Stimulated activated CD8-positive, alpha-beta memory T cell treated with anti-CD3 and anti-CD28 coated beads, Interleukin-15, amount 100 ng/mL, for 4 hours (primary cell): ENCODE results near the gene HES4.
"Not testable (repeated sequence)": the region's sequence is repeated elsewhere in the genome, so short reads cannot be mapped to it uniquely, and the experiment has no call there.

Experiments used
- DNase-seq, 2 donors: peaks; one replicate each; pipeline ENCODE4 v3.0.0-alpha.2; 2020; ENCODE audit warnings: low read depth in 2 of 2

Gene HES4

GRCh38 chr1:998745-998994 is 1.2 kb downstream of the HES4 start:
- no peak for DNase-seq

DNA sequence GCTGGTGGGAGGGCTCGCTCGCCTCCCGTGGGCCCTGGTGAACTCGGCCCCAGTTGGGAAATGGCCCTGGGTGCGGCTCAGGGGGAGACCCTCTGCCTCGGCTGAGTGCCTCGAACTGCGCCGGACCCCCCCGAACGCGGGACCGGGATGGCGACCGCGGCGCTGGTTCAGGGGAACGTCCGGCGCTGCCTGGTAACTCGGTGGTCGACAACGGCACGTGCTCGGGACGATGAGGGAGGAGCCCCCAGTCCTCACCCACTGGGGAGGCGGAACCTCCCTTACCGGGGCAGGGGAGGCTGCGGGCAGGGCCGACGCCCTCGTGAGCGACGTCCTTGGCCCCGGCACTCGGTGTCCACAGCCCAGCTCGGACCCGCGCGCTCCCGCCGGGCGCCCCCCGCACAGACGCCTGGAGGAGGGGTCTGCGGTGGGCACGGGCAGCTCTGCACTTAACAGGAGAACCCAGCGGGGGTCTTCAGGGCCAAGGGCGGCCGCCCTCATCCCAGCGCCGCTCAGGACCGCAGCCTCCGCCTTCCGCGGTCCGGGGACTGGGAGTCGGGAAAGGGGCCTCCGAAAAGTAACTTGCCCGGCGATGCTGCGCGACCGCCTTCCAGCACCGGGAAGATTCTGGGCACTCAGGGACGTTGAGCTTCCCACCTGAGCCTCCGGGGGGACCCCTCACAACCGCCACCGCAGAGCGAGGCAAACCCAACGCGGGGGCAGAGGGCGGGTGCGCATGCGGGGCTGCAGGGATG is 1.7 kb downstream of the HES4 start:
- no peak for DNase-seq

- DNase-seq = no peak
Observed at GRCh38 chr1:997713-997992, 2.2 kb downstream of the HES4 start.

- no peak for DNase-seq
Observed at GRCh38 chr1:996851-997712, 2.8 kb downstream of the HES4 start.

DNA sequence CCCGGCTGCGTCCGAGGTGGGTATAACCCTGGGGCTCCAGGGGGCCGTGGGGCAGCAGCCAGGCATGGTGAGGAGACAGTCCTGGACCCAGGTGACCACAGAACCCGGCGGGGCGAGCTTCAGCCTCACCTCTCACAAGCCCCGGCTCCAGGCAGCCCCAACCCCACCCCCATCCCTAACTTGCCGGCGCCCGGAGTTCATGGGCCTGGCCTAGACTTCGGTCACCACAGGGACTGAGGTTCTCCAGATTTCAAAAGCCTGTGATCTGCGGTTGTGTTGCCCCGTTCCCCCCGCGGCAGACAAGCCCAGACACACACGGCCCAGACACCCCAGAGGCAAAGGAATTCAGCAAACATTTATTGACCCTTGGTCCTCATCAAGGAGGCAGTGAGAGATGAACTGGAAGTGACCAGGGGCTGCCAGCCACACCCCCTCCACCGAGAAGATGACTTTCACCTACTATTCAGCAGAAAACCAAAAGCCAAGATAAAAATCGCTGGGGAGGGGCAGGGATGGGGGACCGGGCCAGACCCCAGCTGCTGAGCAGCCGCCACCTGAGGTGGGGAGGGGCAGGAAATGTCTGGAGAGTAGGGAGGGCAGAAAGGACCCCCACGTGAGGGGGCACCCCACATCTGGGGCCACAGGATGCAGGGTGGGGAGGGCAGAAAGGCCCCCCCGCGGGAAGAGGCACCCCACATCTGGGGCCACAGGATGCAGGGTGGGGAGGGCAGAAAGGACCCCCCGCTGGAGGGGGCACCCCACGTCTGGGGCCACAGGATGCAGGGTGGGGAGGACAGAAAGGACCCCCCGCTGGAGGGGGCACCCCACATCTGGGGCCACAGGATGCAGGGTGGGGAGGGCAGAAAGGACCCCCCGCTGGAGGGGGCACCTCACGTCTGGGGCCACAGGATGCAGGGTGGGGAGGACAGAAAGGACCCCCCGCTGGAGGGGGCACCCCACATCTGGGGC is 3.9 kb downstream of the HES4 start:
- DNase-seq = no peak

DNA sequence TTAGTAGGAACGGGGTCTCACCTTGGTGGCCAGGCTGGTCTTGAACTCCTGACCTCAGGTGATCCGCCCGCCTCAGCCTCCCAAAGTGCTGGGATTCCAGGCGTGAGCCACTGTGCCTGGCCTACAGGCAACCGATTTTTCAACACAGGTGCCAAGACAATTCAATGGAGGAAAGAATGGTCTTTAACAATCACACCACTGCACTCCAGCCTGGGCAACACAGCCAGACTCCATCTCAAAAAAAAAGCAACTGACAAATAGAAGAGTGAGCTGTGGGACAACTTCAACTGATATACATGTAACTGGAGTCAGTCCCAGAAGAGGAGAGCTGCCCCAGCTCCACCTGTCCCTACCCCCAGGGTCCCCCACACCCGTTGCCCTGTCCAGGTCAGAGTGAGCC is 5.4 kb downstream of the HES4 start:
- not testable (repeated sequence) for DNase-seq

DNA sequence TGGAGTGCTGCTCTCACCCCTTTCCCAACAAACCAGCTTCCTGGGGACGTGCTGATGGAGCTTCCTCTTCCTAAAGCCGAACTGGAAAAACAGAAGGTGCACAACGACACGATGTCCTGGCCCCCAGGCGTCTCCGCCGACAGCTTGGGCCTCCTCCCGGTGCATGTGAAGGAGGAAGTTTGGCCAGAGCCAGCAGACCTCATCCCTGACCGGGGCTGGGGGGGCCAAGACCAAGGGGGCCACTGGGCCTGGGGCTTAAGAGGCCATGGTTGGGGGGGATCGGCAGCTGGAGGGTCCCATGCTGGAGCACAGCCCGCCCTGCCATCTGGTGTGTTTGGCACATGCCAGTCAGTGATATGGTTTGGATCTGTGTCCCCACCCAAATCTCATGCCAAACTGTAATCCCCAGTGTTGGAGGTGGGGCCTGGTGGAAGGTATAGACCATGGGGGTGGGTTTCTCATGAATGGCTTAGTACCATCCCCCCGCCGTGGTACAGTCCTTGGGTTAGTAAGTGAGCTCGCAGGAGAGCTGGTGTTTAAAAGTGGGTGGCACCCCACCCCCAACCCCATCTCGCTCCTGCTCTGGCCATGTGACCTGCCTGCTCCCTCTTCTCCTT is 6.4 kb downstream of the HES4 start:
- DNase-seq = no peak

GRCh38 chr1:992362-992761 is 7.5 kb downstream of the HES4 start:
- no peak for DNase-seq

- no peak for DNase-seq
Observed at GRCh38 chr1:991895-992294, 8.0 kb downstream of the HES4 start.

DNA sequence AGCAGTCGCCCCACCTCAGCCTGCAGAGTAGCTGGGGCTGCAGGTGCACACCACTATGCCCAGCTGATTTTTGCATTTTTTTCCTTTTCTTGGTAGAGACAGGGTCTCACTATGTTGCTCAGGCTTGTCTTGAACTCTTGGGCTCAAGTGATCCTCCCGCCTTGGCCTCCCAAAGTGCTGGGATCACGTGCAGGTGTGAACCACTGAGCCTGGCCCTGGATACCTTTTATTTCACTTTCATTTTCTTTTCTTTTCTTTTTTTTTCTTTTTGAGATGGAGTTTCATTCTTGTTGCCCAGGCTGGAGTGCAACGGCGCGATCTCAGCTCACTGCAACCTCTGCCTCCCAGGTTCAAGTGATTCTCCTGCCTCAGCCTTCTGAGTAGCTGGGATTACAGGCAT is 8.6 kb downstream of the HES4 start:
- not testable (repeated sequence) for DNase-seq

- not testable (repeated sequence) for DNase-seq
Observed at GRCh38 chr1:988061-988460, 11.8 kb downstream of the HES4 start.

DNA sequence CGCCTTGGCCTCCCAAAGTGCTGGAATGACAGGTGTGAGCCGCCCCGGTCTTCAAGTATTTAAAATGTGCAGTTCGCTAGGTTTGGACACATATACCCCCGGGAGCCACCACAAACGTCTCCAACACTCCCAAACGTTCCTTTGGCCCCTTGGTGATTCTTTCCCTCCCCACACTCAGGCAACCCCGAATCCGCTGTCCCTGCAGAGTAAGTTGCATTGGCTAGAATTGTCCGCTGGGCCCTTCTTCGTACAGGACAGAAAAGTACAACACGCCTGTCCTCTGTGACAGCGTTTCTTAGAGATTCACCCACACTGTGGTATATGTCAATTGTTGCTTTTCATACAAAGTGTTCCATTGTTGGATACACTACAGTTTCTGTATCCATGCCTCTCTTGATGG is 14.8 kb downstream of the HES4 start:
- no peak for DNase-seq

- no peak for DNase-seq
Observed at GRCh38 chr1:984476-984814, 15.5 kb downstream of the HES4 start.

GRCh38 chr1:983798-984475 is 16.0 kb downstream of the HES4 start:
- DNase-seq = no peak

GRCh38 chr1:982765-983436 is 17.0 kb downstream of the HES4 start:
- DNase-seq = no peak

DNA sequence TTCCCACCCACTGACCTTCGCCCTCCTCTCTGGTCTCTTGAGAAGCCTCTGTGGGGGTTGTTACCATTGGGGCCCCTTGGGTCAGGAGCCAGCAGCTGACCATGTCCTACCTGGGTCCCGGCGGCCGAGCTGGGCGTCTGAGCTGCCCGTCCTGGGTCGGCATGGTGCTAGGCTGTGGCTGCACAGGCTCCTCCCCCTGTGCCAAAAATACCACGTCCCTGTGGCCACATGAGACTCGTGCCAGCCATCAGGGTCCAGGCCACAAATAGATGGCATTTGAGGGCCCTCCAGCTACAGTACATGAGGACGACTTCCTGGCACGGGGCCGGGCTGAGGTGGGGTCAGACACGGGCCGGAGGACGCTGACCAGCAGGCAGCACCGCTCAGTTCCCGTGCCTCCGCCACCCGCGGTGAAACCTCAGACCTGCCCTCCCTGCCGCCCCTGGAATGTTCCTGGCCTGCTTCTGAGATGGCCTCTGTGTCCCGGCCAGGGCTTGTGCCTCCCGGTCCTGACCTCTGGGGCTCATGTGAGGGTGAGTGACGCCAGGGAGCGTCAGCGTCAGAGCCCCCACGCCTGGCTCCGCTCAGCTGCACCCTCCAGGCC is 17.8 kb downstream of the HES4 start, which contains the start of gene PERM1:
TSS of gene PERM1 (minus strand) at position 139 of the 604 bp plus-strand sequence. CDS start 1,064 bp downstream, outside the sequence.
- no peak for DNase-seq

DNA sequence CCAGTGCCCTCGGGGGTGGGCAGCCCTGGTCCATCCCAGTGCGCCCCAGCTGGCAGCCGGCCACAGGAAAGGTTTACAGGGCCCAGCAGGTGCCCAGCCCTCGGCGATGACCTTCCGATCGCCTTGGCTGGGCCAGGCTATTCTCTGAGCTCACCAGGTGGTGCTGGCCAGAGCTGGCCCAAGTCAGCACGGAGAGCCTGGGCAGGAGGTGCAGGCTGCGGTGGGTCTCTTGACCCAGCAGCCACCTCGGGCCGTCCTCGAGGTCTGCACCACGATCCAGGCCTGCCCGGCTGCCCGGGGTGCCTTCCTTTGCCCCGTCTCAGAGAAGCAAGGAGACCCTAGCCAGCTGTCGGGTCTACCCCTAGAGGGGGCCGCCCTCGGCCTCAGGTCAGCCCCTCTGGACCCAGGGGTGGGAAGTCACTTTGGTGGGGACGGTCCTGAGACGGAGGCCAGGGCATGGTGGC is 18.4 kb downstream of the HES4 start:
- DNase-seq = no peak

DNA sequence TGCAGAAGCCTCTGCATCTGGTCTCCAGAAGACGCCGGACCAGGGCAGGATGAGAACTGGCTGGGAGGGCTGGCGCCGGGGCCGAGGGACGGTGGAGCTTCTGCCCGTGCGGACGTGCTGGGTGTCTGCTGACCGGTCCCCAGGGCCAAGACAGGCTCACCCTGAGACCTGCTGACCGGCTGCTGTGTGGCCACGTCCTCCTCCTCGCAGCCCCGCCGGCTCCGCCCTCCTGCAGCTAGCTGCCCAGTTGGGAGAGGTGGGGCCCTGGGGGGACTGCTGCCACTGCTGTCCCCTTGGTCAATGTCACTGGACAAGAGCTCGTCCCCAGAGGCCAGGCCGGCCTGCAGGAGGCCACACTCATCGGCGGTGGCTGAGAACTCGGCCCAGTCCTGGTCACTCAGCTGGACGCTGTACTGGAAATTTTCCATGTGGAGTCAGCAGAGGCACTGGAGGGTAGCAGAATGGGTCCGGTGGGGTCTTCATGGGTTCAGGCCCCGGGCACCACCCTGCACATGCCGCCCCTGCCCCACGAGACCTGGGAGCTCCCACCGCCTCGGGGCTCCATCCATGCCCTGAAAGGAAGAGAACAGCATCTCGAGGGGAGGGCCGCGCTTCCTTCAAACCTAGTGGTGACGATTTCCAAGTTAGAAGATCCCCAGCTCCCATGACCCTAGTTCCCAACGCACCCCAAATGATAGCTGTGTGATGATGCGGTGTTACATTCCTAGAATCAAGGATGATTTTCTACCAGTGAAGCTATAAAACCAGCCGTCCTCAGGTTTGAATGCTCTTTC is 19.1 kb downstream of the HES4 start:
- DNase-seq = no peak

DNA sequence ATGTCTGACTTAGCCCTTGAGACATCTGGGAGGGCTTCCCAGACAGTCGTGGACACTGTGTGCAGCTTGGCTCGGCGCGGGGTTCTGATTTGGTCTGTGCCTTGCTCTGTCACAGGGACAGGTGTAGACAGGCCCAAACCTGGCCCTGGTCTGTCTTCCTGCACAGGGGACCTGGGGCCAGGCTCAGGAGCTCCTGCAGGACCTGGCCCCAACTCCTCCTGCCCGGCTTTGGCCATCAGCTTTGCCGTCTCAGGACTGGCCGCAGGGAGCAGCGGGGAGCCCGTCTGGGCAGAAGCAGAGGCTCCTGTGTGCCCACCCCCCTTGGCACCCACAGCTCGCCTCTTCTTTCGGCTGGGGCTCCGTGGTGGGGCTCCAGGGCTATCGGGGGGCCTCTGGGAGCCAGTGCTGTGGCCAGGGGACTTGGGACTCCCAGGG is 19.7 kb downstream of the HES4 start:
- DNase-seq = no peak

GRCh38 chr1:979744-980072 is 20.2 kb downstream of the HES4 start:
- no peak for DNase-seq
